GM18873 (cell line): Measurements from ENCODE around the gene CORIN.

ENCODE experiments used
- ATAC-seq: cut with Tn5 transposase; IDR thresholded peaks from one replicate; pipeline ENCODE4 v1.9.1; 2021; ENCODE audit warnings: mild to moderate bottlenecking, moderate library complexity, moderate number of reproducible peaks; ENCODE audit not compliant: unreplicated experiment, low FRiP score

CORIN gene

GRCh38 chr4:47647029-47647428, 190.8 kb downstream of the CORIN start:
- ATAC-seq, result no peak

GRCh38 chr4:47646372-47646771, 191.5 kb downstream of the CORIN start:
- ATAC-seq, result no peak

- no peak for ATAC-seq
Measured at GRCh38 chr4:47643845-47644244, 194.0 kb downstream of the CORIN start.

GRCh38 chr4:47642985-47643760, 194.7 kb downstream of the CORIN start:
- no peak for ATAC-seq

- ATAC-seq, result no peak
Measured at GRCh38 chr4:47642191-47642830, 195.6 kb downstream of the CORIN start.

- ATAC-seq, result no peak
Measured at GRCh38 chr4:47641755-47642154, 196.1 kb downstream of the CORIN start.

- ATAC-seq, result no peak
Measured at GRCh38 chr4:47640911-47641310, 197.0 kb downstream of the CORIN start.

- ATAC-seq, result no peak
Measured at GRCh38 chr4:47639531-47639930, 198.3 kb downstream of the CORIN start.

- ATAC-seq, result no peak
Measured at GRCh38 chr4:47631161-47631560, 206.7 kb downstream of the CORIN start.

- no peak for ATAC-seq
Measured at GRCh38 chr4:47624031-47624441, 213.8 kb downstream of the CORIN start.

- no peak for ATAC-seq
Measured at GRCh38 chr4:47621181-47621580, 216.7 kb downstream of the CORIN start.

GRCh38 chr4:47619691-47620090, 218.2 kb downstream of the CORIN start:
- ATAC-seq, result no peak

GRCh38 chr4:47617607-47618006, 220.3 kb downstream of the CORIN start:
- ATAC-seq, result no peak

- ATAC-seq, result no peak
Measured at GRCh38 chr4:47615385-47615784, 222.5 kb downstream of the CORIN start.

- ATAC-seq, result no peak
Measured at GRCh38 chr4:47612116-47613023, 225.5 kb downstream of the CORIN start.

- no peak for ATAC-seq
Measured at GRCh38 chr4:47606482-47606881, 231.4 kb downstream of the CORIN start.

- ATAC-seq, result no peak
Measured at GRCh38 chr4:47598896-47599295, 239.0 kb downstream of the CORIN start.

GRCh38 chr4:47598320-47598719, 239.5 kb downstream of the CORIN start:
- no peak for ATAC-seq

GRCh38 chr4:47597696-47598095, 240.2 kb downstream of the CORIN start:
- ATAC-seq, result no peak

GRCh38 chr4:47590325-47590724, 247.5 kb downstream of the CORIN start:
- ATAC-seq, result no peak

- no peak for ATAC-seq
Measured at GRCh38 chr4:47579235-47579634, 258.6 kb downstream of the CORIN start.
